Measurements from ENCODE around the gene CD244. TPM values are rescaled to one million over a fixed set of nuclear protein-coding genes. Genes with fewer than 3 reads are reported as not detected.
A peak's percentile ranks its signal among the peaks of the same experiment; 100 is the strongest.

CD244 gene
- total RNA-seq, 4 donors from 2014 or later, result 0.80 to 2.8 (median 1.3) TPM; not detected in 1

DNA sequence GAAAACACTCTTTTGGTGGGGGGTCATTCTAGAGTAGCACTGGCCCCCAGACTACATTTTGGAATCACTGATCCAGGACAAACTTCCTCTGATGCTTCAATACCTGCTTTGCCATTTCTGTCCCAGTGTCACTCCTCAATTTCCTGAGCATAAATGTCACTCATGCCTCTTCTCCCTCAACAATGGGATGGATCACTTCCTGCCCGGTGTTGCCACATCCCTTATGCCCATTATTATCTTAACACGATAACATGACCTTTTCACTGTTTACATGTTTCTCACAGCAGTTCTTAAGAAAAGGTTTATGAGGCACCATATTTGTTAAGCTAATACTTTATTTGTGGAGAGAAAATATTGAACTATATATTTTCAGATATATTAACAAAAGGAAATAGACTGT, 26.2 kb upstream of the CD244 start:
- H3K4me1 ChIP-seq, result no peaks in the 10 kb centered on the region
- H3K27me3 ChIP-seq, result no peaks in the 10 kb centered on the region
- H3K9me3 ChIP-seq, result no peaks in the 10 kb centered on the region
- TF ChIP-seq POLR2A (IDR thresholded peaks at IDR 0.05), result no peak
- TF ChIP-seq, protein P1, sequence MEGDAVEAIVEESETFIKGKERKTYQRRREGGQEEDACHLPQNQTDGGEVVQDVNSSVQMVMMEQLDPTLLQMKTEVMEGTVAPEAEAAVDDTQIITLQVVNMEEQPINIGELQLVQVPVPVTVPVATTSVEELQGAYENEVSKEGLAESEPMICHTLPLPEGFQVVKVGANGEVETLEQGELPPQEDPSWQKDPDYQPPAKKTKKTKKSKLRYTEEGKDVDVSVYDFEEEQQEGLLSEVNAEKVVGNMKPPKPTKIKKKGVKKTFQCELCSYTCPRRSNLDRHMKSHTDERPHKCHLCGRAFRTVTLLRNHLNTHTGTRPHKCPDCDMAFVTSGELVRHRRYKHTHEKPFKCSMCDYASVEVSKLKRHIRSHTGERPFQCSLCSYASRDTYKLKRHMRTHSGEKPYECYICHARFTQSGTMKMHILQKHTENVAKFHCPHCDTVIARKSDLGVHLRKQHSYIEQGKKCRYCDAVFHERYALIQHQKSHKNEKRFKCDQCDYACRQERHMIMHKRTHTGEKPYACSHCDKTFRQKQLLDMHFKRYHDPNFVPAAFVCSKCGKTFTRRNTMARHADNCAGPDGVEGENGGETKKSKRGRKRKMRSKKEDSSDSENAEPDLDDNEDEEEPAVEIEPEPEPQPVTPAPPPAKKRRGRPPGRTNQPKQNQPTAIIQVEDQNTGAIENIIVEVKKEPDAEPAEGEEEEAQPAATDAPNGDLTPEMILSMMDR (IDR thresholded peaks at IDR 0.05), result no peak
- H3K36me3 ChIP-seq, result no peaks in the 10 kb centered on the region
- H3K27ac ChIP-seq, result no peak overlapping the region
- no peak overlapping the region for H3K4me3 ChIP-seq
- no peak for DNase-seq

DNA sequence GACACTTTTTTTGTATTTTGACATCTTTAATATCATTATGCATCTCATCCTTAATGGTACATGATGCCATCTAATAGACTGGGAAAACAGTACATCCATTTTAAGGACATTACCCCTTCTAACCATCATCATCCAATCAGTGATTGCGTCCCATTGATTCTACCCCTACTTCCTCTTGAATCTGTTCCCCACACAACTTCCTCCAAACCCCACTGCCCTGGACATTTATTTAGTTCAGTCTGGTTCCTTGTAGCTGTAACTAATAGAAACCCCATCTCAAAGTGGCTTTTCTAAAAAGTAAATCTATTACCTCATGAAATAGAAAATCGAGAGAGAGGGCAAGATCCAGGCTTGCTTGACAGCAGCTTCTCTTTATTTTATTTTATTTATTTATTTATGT, 24.4 kb upstream of the CD244 start:
- no peak for TF ChIP-seq POLR2A (IDR thresholded peaks at IDR 0.05)
- TF ChIP-seq, protein P1 (IDR thresholded peaks at IDR 0.05), result no peak
- H3K27ac ChIP-seq, result no peak overlapping the region
- DNase-seq, result no peak
- no peaks in the 10 kb centered on the region for H3K27me3 ChIP-seq
- no peaks in the 10 kb centered on the region for H3K4me1 ChIP-seq
- H3K4me3 ChIP-seq, result no peak overlapping the region
- no peaks in the 10 kb centered on the region for H3K9me3 ChIP-seq
- H3K36me3 ChIP-seq, result no peaks in the 10 kb centered on the region

DNA sequence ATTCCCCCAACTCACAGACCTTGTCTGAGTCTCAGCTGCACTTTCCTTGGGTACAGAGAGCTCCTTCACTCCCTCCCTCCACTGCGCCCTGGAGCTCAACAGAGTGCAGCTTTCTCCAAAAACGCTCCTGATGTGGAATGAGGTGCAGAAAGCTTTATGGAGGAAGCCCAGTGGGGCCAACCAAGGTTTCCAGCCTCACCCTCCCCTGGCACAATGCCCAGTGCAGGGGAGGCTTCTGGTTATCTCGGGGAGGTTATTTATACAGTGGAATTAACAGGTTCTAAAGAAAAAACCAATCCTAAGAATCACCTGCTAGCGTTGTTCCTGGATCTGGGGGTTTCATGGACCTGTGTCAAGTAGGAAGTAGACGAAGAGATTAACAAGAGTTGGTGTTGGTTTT, 22.4 kb upstream of the CD244 start, which contains the start of gene ITLN1:
ITLN1 (minus strand) TSS at position 139 of the 400 bp plus-strand sequence. CDS start 303 bp downstream, outside the sequence.
- H3K27ac ChIP-seq, result no peak within 1 kb of the TSS
- no peaks in the 10 kb centered on the region for H3K4me1 ChIP-seq
- DNase-seq, result no peak
- H3K9me3 ChIP-seq, result no peaks in the 10 kb centered on the region
- no peak within 1 kb of the TSS for H3K4me3 ChIP-seq
- no peaks in the 10 kb centered on the region for H3K36me3 ChIP-seq
- H3K27me3 ChIP-seq, result no peaks in the 10 kb centered on the region
- TF ChIP-seq, protein P1 (IDR thresholded peaks at IDR 0.05), result no peak
- no peak for TF ChIP-seq POLR2A (IDR thresholded peaks at IDR 0.05)

DNA sequence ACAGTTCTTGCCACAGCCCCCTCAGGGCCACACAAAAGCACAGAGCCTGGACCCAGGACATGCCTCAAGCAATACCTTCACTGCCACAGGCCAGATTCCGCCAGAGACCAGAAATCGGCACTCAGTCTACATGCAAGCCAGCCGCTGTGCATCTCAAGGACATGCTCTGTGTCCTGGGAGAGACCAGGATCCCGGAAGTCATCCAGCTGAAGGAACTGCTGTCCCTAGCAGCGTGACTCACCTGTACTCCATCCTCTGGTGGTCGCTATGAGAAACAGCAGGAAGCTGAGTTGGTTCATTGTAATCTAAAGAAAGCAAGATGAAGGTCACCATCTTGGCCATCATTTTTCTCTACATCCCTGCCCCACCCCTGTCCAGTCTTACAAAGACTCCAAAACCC, 21.9 kb upstream of the CD244 start:
- DNase-seq, result no peak
- Histone ChIP-seq H3K27ac (no peak overlapping the region), H3K4me3 (no peak overlapping the region), H3K9me3 (no peaks in the 10 kb centered on the region), H3K27me3 (no peaks in the 10 kb centered on the region), H3K36me3 (no peaks in the 10 kb centered on the region), H3K4me1 (no peaks in the 10 kb centered on the region)
- TF ChIP-seq POLR2A (IDR thresholded peaks at IDR 0.05), result no peak
- TF ChIP-seq, protein P1 (IDR thresholded peaks at IDR 0.05), result peak in 5 of 6 experiments; percentile 31 to 68 (median 37)

DNA sequence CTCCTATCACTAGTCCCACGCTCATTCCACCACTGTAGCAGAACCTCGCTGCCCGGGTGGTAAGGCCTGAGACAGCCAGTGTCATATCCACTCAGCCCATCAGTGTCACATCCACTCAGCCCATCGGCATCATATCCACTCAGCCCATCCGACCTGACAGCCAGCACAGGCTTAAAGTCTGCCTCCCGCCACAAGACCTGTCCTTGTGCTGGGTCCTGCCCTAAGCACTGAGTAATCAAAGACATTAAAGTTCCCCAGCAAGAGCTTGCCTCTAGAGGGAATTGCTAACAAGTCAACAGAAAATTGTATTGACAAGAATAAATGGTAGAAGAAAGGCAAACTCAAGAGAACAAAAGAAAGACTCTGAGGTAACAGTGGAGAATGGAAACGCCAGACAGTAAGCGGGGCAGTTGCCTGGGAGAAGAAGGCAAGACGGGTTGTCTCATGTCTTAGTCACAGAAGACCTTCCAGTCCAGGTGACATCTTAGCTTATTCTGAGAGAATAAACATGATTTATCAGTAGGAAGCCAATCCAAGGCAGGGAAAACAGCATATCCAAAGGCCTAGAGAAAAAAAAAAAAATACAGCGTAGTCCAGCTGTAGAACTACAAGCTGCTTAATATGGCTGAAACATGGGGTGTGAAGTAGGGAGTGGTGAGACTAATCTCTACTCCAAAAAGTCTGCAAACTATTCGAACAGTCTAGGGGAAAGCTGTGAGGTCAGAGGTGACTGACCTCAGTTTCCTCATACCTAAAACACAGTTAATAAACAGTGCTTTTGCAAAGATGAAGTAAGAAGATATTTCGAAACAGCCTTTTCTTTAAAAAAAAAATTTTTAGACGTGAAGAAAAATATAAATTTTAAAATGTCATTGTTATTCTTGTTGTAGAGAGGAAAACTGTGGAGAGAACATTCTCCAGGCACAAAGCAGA, 21.2 kb upstream of the CD244 start:
- H3K36me3 ChIP-seq, result no peaks in the 10 kb centered on the region
- DNase-seq, result no peak
- H3K27ac ChIP-seq, result no peak overlapping the region
- TF ChIP-seq POLR2A (IDR thresholded peaks at IDR 0.05), result no peak
- TF ChIP-seq, protein P1 (IDR thresholded peaks at IDR 0.05), result no peak
- H3K27me3 ChIP-seq, result no peaks in the 10 kb centered on the region
- no peak overlapping the region for H3K4me3 ChIP-seq
- no peaks in the 10 kb centered on the region for H3K9me3 ChIP-seq
- H3K4me1 ChIP-seq, result no peaks in the 10 kb centered on the region
